Stimulated activated CD4-positive, alpha-beta T cell treated with anti-CD3 and anti-CD28 coated beads, Interleukin-2, amount 100 ng/mL, for 24 hours (primary cell): ENCODE results near the gene DEFB116.
"Not testable (repeated sequence)": the region's sequence is repeated elsewhere in the genome, so short reads cannot be mapped to it uniquely, and the experiment has no call there.

Experiments
- DNase-seq, 2 donors: peaks; one replicate each; pipeline ENCODE4 v3.0.0-alpha.2; 2020

Gene DEFB116

GRCh38 chr20:31308535-31309162 lies at the start of gene DEFB116:
Gene DEFB116, minus strand, starts transcription at chr20:31308585. Its CDS starts 0 bp downstream, at chr20:31308585.
- no peak for DNase-seq

- no peak for DNase-seq
Observed at GRCh38 chr20:31355981-31356380, 47.6 kb upstream of the DEFB116 start.

DNA sequence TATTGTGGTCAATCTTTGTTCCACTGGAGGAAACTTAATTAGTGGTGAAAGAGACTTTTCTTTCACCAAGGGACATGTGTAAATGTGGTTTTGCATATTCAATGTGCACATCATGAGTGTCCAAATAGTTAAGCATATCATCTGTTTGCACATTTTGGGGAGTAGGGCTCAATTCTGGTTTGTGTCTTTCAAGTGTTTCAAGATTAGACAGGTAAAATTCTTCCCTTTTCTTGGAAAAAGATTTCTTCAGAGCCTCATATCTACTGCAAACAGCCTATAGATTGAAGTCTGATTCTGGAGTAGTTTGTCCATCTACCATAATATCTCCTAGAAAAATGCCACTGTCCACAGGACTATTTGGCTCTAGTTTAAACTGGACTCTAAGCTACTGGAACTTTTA lies 33.1 kb upstream of the DEFB116 start:
- DNase-seq, result no peak

- no peak for DNase-seq
Observed at GRCh38 chr20:31330893-31331292, 22.5 kb upstream of the DEFB116 start.

DNA sequence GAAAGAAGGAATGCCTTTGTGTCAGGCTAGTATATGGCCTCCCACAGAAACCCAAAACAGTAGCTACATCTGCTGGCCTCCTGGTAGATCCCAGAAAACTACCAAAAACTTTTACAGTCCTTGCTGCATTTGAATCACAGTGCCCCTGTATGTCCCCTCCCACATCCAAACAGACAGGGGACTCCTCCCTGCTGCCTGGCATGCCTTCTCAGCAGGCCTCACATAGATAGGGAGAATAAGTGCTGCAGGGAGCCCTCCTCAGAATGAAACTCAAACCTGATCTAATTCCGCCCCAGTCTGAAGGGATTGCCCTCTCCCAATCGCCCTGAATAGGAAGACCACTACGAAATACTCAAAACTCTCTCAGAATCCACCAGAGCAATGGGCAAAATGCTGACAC lies 14.1 kb upstream of the DEFB116 start:
- DNase-seq, result no peak

GRCh38 chr20:31284964-31285363 lies 23.4 kb downstream of the DEFB116 start:
- not testable (repeated sequence) for DNase-seq

DNA sequence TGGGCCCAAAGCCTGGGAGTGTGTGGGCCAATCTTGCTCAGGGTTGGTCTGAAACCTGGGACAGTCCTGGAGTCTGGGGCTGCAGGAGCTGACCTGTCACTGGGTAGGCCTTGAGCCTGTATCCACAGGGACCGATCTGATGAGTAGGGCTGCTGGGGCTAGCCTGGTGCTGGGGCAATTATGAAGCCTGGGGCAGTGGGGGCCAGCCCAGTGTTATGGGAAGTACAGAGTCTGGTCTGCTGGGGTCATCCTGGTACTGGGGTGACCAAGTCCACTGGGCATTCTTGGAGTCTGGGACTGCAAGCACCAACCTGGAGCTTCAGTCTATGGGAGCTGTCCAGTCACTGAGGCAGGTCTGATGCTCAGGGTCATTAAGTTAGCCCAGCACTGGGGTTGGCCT lies 30.2 kb downstream of the DEFB116 start:
- DNase-seq, result no peak

GRCh38 chr20:31274441-31274840 lies 33.9 kb downstream of the DEFB116 start:
- no peak for DNase-seq

DNA sequence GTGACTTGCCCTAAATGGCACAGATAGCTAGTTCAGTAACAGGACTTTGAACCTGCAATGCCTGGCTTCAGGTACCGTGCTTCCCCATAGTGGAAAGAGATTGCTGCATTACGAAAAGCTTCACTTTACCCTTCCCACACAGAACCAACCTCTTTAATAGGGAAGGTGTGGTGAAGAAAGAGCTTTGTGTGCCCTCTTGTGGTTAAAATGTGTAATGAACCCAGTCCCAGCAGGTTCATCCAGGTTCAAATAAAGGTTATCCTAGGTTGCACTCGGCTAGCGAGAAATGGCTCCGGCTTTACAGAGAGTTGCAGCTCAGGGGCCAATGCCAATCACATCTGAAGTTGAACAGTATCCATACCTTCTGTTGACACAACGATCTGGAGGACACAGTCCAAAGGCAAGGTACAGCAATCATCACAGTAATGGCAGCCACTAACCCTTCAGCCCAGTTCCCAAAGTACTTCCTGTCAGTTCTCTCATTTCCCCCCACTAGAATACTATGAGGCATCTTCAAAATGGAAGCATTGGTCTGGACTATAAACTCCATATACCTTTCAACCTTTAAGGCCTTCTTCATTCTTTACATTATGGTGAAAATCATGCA lies 48.0 kb downstream of the DEFB116 start:
- no peak for DNase-seq

GRCh38 chr20:31257364-31257763 lies 51.0 kb downstream of the DEFB116 start, which contains the start of gene DEFB115:
Gene DEFB115, plus strand, starts transcription at chr20:31257664. Its CDS starts 0 bp downstream, at chr20:31257664.
- DNase-seq, result no peak

- no peak for DNase-seq
Observed at GRCh38 chr20:31256959-31257358, 51.4 kb downstream of the DEFB116 start.
